GM19035 (cell line): Measurements from ENCODE around the gene HACD3.

ENCODE experiments used
- ATAC-seq: cut with Tn5 transposase; IDR thresholded peaks from one replicate; pipeline ENCODE4 v1.9.1; 2021; ENCODE audit not compliant: unreplicated experiment

The HACD3 gene, protein sequence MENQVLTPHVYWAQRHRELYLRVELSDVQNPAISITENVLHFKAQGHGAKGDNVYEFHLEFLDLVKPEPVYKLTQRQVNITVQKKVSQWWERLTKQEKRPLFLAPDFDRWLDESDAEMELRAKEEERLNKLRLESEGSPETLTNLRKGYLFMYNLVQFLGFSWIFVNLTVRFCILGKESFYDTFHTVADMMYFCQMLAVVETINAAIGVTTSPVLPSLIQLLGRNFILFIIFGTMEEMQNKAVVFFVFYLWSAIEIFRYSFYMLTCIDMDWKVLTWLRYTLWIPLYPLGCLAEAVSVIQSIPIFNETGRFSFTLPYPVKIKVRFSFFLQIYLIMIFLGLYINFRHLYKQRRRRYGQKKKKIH

DNA sequence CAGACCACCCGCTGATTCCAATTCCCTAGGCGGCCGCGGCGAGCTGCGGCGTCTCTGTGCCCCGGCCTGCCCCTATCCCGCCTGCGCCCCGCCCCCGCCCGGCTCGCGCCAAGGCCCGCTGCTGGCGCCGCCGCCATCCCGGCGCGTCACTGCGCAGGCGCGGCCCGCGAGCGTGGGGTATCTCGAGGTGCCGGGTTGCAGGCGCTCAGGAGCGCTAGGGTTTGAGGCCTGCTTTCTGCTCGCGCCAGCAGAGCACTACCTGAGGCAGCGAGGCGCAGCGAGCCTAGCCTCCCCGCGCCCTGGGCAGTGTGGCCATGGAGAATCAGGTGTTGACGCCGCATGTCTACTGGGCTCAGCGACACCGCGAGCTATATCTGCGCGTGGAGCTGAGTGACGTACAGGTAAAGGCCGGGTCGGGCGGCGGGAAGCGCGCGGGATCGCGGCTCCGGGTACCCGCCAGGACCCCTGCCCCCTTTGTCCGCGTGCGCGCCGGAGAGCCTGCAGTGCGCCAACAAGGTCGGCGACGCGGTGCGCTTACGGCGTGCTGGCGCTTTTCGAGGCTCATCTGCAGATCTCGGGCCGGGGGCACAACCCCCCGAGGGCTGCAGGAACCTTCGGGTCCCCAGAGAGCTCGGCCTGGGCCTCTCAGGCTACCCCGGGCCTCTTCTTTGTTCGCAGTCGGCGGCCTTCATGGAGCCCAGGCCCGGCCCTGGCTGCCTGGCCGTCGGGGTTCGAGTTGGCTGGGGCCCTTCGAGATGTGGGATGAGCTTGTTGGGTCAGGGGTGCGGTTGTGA lies at the start of gene HACD3:
Gene HACD3, plus strand, starts transcription at position 146 of the 794 bp plus-strand sequence. Its CDS starts 169 bp downstream, at position 315.
- peak; percentile 81 for ATAC-seq

DNA sequence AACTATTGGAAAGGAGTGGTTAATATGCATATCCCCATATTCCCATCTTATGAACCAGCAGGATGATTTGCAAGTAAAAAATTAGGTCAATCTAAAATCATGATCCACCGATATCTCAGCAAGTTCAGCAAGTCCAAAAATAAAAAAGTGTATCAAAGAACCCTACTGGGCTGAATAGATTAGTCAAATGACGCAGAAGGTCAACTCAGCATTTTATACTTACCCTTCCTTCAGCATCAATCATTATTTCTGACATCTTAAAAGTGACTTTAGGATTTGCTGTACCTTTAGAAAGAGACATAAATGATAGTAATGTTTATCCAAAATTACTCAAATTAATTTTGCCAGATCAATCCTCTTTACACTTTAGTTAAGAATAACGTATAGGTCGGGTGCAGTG lies 45.4 kb upstream of the HACD3 start:
- no peak for ATAC-seq

DNA sequence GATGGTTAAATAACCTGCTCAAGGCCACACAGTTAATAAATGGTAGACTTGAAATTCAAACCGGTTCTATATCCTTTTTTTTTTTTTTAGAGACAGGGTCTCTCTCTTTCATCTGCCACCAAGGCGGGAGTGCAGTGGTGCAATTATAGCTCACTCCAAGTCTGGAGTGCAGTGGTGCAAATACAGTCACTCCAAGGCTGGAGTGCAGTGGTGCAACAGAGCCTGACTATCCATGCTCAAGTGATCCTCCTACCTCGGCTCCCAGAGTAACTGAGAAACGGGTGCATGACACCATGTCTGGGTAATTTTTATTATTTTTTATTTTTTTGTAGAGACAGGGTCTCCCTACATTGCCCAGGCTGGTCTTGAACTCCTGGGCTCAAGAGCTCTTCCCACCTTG lies 36.2 kb upstream of the HACD3 start:
- ATAC-seq, result no peak

DNA sequence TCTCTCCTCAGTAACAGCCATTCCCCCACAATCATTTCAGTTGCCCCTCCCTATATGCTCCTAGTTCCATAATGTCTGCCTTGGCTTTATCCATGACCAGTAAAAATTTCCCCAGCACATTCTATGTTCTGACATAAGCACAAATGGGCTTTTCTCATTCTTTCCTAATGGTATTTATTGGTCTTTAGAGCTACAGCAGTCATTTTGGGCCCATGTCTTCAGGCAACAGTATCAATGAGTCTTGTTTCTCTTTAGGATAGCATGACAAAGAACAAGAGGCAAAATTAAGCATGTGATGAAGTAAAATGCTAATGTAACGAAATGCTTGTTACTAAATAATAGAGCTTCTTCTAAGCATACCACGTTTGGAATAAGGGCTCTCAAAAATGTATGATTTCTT lies 20.9 kb upstream of the HACD3 start:
- ATAC-seq, result no peak

DNA sequence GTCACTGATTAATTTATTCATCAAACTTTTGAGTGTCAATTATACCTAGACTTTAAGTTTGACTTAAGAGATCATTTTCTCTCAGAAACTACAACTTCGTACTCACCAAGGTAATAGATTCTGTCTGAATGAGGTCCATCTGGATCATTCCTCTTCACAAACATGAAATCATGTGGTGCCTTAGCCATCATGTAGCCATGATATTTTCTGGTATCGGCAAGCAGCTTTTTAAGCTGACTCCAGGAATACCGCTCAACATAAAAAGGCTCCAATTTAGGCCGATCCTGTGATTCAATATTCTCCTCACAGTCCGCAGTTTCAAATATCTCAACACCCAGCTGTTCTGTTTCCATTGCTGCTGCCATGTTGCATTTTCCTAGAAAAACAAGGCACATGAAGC lies 18.1 kb upstream of the HACD3 start:
- no peak for ATAC-seq

DNA sequence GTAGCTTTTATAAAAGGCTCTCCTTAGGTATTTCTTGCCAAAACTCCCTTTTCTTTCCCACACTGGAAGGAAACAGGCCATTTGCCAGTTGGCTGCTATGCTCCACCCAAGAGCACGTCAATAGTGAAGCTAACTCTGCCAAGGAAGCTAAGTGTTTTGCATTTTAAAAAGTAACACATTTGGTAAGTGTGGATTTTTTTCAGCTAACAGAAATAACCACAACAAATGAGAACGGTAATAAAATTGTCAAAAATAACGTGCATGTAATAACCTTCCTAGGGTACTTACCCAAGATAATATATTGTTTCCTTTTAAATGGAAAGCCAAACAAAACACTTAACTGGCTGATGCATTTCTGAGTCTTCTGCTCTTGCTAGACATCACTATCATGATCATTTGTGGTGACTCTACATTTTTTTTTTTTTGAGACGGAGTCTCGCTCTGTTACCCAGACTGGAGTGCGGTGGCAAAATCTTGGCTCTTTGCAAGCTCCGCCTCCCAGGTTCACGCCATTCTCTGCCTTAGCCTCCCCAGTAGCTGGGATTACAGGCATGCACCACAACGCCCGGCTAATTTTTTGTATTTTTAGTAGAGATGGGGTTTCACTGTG lies 17.4 kb upstream of the HACD3 start:
- no peak for ATAC-seq

DNA sequence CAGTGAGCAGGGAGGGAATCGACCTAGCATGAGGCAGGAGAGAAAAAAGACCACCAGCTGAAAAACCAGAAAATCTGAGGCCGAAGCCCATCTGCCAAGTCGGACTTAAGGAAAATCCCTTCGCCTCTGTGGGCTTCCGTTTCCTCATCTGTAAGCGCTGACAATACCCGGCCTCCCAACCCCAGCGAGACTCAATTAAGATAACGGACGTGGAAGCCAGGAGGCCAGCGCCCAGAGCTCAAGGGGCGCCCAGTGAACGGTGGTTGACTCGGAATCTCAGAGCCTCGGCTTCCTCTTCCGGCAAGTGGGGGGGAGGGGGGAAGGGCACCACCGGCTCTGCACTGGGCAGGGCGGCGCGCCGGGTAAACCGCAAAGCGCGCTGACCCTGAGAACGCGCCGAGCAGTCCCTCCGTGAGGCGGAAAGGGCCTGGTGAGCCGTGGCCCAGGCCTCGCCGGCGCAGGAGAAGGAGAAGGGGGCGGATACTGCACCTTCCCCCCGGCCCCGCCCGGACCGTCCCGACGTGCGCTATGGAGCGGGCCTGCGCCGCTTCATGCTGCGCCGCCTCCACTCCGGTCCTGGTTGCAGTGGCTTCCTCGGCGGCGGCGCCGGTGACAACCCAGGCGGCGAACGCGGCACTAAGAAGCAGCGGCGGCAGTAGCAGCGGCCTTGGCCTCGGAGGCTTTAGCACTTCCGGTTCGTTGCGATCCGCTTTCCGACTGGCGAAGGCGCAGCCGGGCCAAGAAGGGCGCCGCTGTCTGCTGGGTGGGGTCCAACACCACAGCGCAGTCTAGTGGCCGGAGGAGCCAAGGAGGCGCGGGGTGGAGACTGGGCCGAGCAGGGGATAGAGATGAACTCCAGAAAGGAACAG lies 13.0 kb upstream of the HACD3 start, which contains the start of gene DPP8:
Gene DPP8, minus strand, starts transcription at position 693 of the 869 bp plus-strand sequence. CDS start 5,136 bp downstream, outside the sequence.
- ATAC-seq, result peak; percentile 91

DNA sequence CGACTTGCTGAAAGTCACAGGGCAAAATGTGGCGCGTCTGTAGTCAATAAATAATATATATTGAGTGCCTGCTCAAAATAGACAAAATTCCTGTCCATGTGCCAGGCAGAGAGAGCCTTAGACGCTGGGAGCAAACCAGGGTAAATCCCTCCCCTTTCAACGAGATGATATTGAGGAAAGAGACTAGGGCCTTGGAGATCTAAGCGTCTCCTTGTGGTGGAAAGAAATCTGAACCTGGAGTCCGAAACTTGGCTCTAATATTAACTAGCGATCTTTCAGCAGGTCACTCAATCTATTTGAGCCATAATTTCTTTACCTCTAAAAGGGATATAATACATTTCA lies 12.4 kb upstream of the HACD3 start:
- no peak for ATAC-seq

DNA sequence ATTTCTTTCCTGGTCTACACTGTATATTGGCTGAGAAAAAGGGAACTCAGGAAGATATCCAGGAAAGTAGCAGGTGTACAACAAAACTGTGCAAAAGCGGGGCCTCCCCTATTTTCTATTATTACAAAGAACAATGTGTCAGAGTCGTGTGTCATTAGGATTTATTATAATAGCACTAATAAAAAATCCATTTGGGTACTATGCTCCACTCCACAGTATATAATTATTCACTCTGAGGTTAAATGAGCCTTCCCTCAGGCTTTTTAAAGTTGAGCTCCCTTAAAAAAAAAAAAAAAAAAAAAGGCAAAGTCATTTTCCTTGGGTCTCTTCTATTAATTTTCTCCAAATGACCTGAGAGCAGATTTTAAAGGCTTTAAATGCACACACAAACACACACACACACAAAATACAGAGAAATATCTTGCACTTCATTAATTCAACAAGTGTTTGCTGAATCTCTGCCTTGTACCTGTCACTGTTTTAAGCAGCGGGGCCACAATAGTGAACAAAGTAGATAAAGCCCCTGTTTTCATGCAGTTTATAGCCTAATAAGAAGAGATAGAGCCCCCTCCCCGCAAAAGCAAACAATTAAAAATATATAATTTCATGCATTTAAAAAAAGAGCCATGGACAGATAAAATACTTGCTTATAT lies 11.5 kb upstream of the HACD3 start:
- no peak for ATAC-seq

DNA sequence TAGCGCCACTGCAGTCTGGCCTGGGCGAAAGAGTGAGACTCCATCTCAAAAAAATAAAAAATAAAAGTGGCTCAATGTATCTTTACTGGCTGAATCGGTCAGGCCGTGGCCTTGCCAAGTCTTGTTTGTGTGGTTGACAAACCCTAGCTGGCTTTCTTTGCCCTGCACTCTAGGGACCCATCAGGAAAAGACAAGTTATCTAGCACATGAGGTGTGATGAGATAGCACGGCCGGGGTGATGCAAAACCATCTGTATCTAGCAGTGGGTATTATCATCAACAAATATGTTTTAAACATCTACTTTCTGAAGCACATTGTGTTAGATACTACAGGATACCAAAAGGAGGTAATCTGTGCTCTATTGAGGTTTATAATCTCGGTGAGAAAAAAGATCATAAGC lies 8.9 kb upstream of the HACD3 start:
- ATAC-seq, result no peak

DNA sequence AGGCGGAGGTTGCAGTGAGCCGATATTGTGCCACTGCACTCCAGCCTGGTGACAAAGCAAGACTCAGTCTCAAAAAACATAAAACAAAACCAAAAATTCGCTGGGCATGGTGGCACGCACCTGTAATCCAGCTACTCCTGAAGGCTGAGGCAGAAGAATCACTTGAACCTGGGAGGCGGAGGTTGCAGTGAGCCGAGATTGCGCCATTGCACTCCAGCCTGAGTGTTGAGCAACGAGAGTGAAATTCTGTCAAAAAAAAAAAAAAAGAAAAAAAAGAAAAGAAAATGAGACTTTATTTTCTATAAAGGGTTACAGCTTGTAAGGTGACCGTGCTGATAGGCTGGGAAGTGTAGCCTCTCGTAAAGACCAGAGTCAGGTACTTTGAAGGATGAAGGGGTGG lies 6.0 kb upstream of the HACD3 start:
- ATAC-seq, result no peak

DNA sequence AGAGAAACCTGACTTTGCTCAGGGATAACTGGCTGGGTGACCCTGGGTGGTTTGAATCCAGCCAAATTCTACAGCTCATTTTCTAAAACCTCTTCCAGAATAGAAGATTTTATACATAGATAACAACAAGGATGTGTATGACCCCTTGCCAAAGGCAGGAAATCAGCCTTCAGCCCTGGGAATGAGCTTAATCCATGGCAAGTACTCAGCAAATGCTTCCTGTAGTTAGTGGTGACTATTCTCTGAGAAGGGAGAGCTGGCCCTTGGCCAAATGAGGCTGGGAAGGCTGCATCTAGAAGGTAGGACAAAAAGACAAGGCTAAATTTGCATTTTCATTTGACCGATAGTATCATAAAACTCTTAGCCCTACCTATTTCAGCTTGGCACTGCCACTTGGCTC lies 4.6 kb upstream of the HACD3 start:
- ATAC-seq, result no peak

DNA sequence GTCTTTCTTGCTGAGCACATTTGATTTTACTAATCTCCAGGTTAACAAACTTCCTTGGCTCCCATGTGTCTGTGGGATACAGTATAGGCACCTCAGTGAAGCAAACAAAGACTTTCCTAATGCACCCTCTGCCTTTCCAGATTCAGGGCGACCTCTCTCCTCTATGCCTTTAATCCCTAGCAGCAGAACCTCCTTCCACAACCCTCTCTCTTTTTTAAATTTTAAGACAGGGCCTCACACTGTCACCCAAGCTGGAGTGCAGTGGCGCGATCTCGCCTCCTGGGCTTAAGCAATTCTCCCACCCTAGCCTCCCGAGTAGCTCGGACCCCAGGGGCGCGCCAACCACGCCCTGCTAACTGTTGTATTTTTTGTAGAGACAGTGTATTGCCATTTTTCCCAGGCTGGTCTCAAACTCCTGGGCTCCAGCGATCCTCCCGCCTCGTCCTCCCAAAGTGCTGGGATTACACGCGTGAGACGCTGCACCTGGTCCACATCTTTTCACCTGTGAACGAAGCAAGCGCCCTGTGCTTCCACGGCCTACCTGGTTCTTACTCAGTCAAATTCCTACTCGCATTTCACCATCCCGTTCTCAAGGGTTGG lies 1.7 kb upstream of the HACD3 start:
- no peak for ATAC-seq

DNA sequence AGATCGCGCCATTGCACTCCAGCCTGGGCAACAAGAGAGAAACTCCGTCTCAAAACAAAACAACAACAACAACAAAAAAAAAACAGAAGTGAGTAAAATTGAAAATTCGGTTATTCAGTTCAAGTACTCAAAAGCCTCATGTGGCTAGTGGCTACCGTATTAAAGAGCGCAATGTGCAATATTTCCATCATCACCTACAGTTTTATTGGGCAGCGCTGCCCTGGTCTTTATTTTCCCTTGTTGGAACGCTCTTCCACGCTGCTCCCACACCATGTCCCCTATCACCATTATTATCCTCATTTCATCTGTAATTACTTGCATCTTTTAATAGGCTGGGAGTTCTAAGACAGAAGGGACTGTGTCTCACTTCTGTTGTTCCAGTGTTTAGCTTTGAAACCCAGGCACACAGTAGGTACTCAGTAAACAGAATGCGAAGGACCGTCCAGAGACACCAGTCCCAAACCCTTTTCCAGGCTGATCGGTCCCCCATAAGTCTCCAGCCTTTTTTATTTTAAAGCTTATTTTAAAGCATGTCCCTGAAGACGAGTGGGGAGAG lies 423 bp upstream of the HACD3 start:
- no peak for ATAC-seq

DNA sequence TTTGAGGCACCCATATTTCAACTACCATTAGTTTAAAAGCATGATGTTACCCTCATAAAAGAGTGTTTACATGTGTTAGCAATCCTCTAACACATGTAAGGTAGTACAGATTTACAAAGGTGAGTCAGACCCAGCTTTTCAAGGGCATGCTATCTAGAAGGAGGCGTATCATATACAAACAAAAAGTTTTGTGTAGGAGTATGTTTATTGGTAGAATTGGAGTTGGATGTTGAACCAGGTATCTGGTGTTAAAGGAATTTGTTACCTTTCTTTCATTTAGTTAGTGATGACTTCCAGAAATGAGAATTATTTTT lies 2.4 kb downstream of the HACD3 start:
- no peak for ATAC-seq

DNA sequence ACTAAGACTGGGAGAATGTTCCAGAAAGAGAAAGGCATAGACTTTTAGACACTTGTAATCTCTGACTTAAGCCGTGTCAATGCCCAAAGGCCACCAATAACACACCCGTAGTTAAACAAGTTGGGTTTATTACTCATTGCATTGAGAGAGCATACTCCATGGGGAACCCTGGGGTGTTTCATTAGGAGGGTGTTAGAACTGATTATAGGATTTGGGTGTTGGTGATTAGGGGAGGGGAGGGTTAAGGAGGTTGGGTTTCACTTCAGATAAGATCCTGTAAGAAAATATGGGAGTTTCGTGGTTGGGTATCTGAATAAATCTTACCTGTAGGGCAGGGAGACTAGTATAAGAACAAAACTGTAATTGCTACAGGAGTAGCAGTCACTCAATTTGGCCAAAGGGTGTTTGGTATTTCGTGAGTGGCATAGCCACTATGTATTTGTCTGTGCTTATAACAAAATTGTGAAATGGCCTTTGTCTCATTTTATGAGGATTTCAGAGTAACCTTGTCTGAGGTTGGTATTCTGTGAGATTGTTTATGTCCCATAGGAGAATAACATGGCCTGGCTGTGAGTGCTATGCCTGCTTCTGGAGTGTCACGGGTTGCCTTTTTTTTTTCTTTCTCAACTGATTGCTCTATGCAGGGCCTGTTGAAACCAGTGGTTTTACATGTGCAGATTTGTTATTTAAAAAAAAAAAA lies 2.9 kb downstream of the HACD3 start:
- no peak for ATAC-seq

DNA sequence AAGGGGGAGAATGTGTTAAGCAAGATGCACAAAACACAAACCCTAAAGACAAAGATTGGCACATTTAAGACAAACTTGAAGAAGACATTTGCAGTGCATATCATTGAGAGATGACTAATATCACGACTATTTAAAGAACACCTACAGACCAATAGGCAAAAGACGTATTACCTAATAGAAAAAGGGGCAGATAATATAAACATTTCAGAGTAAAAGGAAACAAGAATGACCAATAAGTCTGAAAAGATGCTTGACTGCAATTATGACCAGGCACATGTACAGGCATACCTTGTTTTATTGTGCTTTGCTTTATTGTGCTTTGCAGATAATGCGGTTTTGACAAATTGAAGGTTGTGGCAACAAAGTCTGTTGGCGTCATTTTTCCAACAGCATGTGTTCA lies 4.9 kb downstream of the HACD3 start:
- no peak for ATAC-seq

DNA sequence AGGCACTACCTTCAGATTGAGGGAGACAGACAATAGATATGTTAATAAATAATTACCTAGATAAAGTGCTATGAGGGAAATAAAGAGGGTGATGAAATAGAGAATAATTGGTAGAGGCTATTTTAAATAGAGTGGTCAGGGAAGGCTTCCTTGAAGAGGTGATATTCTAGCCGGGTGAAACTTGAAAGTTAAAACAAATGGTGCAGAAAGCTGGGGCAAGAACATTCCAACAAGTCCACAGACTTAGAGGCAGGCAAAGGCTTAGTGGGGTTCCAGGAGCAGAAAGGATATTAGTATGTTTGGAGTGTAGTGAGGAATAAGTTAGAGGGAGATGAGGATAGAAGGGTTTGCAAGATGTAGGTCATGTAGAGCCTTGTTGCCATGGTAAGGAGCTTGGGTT lies 10.1 kb downstream of the HACD3 start:
- no peak for ATAC-seq

DNA sequence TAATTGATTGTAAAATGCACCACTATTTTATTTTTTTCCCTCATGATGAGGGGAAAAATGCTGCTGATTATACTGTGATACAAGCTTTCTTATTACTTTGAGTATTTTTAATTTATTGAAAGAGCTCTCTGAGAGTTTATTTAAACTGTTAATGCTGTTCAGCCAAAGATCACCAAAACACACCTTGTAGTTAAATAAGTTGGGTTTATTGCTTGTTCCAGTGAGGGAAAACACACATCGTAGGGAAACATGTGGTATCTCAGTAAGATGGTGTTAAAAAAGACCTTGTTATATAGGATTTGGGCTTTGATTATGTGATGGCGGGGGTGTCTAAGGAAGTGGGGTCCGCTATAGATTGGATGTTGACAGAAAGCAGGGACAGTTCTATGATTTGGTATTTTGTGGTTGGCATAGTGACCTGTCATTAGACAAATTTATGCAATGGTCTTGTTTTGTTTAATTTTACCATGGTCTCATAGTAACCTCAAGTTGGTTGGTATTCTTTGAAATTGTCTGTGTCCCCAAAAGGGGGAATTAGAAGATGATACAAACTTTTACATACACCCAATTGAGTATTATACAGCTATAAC lies 11.1 kb downstream of the HACD3 start:
- no peak for ATAC-seq
